ENCODE results near the gene GTF2A2. TPM values are rescaled to one million over a fixed set of nuclear protein-coding genes. Genes with fewer than 3 reads are reported as not detected.

Gene GTF2A2
- polyA plus RNA-seq, 1 donor, result 85.0 TPM

Other genes starting within 250 kb of the GTF2A2 start
- gene FAM81A, start 219.3 kb downstream of the GTF2A2 start, polyA plus RNA-seq, result 5.3 TPM
- 16.3 TPM for gene GCNT3, start 45.7 kb downstream of the GTF2A2 start, polyA plus RNA-seq
- 59.0 TPM for gene BNIP2, start 31.8 kb upstream of the GTF2A2 start, polyA plus RNA-seq

Data from large intestine (tissue), 1 donor.